Calu3 (cell line): ENCODE data around the gene CYS1. TPM values are rescaled to one million over a fixed set of nuclear protein-coding genes. Genes with fewer than 3 reads are reported as not detected.

Experiments used
- Bru-seq: library from RNA; stranded (reverse); fragments of 400-500 nt; gene quantifications from one replicate; lab custom pipeline; 2021; lab: Mats Ljungman, UMichigan
- BruChase-seq, 2 experiments: library from RNA; stranded (reverse); fragments of 400-500 nt; gene quantifications; one replicate each; lab custom pipeline; 2021; lab: Mats Ljungman, UMichigan
- BruUV-seq: library from RNA; stranded (reverse); fragments of 400-500 nt; replicated peaks from 2 replicates; lab custom pipeline; 2021; lab: Mats Ljungman, UMichigan
- CTCF ChIA-PET: fragments of 300-600 bp; sonication (Branson Sonifier 250); formaldehyde crosslinking; loops from one replicate; lab custom pipeline; 2022; ENCODE audit warnings: antibody characterized with exemption; lab: Charles Lee
- DNase-seq: peaks from one replicate; pipeline ENCODE4 v3.0.0; 2022
- H3K27ac Mint-ChIP-seq: one replicate; pipeline ENCODE4 v1.8.0; 2022; ENCODE audit warnings: mixed read lengths; ENCODE audit not compliant: unreplicated experiment
- H3K27me3 Mint-ChIP-seq: one replicate; pipeline ENCODE4 v1.8.0; 2022; ENCODE audit warnings: mixed read lengths; ENCODE audit not compliant: unreplicated experiment
- H3K36me3 Mint-ChIP-seq: one replicate; pipeline ENCODE4 v1.8.0; 2022; ENCODE audit warnings: mild to moderate bottlenecking, moderate library complexity, mixed read lengths; ENCODE audit not compliant: insufficient read depth, unreplicated experiment
- H3K4me1 Mint-ChIP-seq: one replicate; pipeline ENCODE4 v1.8.0; 2022; ENCODE audit warnings: mild to moderate bottlenecking, low read depth, mixed read lengths; ENCODE audit not compliant: unreplicated experiment
- H3K4me3 Mint-ChIP-seq: one replicate; pipeline ENCODE4 v1.8.0; 2022; ENCODE audit warnings: mild to moderate bottlenecking, low read depth, moderate library complexity, mixed read lengths; ENCODE audit not compliant: unreplicated experiment
- H3K9me3 Mint-ChIP-seq: one replicate; pipeline ENCODE4 v1.8.0; 2022; ENCODE audit warnings: low read depth, mixed read lengths; ENCODE audit not compliant: unreplicated experiment
- intact Hi-C: fragments of 100-400 bp; cut with micrococcal nuclease; formaldehyde crosslinking; loops from one replicate; pipeline ENCODE4 v1.10.0; 2022; ENCODE audit not compliant: unreplicated experiment
- long read RNA-seq: library from polyadenylated mRNA; stranded (forward); transcript quantifications from one replicate; pipeline ENCODE4 v2.0.0, GENCODE V29; 2022
- total RNA-seq: library from RNA; stranded (reverse); gene quantifications from 2 replicates; pipeline ENCODE4 v1.2.3, GENCODE V29; 2022
- TF ChIP-seq, protein P1 (sequence below): fragments of 200-600 bp; IDR thresholded peaks from one replicate; pipeline ENCODE4 v1.8.0; 2022; ENCODE audit warnings: antibody characterized with exemption; ENCODE audit not compliant: unreplicated experiment

Gene CYS1, protein sequence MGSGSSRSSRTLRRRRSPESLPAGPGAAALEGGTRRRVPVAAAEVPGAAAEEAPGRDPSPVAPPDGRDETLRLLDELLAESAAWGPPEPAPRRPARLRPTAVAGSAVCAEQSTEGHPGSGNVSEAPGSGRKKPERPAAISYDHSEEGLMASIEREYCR
- 4.8 and 10.0 TPM in 2 replicates for total RNA-seq
- percentile 44 among the genes with signal in this experiment for Bru-seq, nascent RNA
- BruChase-seq, experiment 1, labeled RNA remaining after a 6-hour chase = percentile 41 among the genes with signal in this experiment
- BruChase-seq, experiment 2, labeled RNA remaining after a 2-hour chase = percentile 42 among the genes with signal in this experiment
- long read RNA-seq, transcript CYS1-201 (3 exons, 2,738 nt) = major isoform, 31 of 35 reads
- long read RNA-seq, partial matches to known transcripts = 0 of 35 reads
- long read RNA-seq, other reads (novel, unspliced or antisense) = 4 of 35 reads

DNA sequence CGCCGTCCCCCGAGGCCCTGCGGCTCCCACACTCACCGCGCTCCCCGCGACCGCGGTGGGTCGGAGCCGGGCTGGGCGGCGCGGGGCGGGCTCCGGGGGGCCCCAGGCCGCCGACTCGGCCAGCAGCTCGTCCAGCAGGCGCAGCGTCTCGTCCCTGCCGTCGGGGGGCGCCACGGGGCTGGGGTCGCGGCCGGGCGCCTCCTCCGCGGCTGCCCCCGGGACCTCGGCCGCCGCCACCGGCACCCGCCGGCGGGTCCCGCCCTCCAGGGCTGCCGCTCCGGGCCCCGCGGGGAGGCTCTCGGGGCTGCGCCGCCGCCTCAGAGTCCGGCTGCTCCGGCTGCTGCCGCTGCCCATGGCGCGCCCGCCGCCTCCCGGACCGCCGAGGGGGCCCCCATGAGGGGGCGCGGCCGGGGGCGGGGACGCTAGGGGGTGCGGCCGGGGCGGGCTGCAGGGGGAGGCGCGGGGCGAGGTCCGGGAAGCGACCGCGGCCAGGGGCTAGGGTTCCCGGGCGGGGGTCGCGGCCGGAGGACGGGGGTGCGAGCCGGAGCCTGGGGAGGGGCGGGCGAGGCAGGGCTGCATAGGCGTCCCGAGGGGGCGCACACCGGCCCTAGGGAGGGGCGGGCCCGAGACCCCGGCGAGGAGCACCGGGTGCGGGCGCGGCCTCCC, at the start of gene CYS1:
Gene CYS1, minus strand, starts transcription at position 542 of the 666 bp plus-strand sequence. Its CDS starts 188 bp downstream, at position 354.
- H3K27ac Mint-ChIP-seq = peak within 1 kb of the TSS; percentile 42
- no peaks in the 10 kb centered on the region for H3K9me3 Mint-ChIP-seq
- intact Hi-C loops = loop anchor here (10.0 kb wide), 1 partner anchor 585 kb away; no protein-coding TSS in a partner anchor
- peak; percentile 76 for DNase-seq
- BruUV-seq = no TSS peak
- H3K4me1 Mint-ChIP-seq = peaks cover 31% of the 10 kb centered on the region
- peaks cover 89% of the 10 kb centered on the region for H3K27me3 Mint-ChIP-seq
- TF ChIP-seq, protein P1, sequence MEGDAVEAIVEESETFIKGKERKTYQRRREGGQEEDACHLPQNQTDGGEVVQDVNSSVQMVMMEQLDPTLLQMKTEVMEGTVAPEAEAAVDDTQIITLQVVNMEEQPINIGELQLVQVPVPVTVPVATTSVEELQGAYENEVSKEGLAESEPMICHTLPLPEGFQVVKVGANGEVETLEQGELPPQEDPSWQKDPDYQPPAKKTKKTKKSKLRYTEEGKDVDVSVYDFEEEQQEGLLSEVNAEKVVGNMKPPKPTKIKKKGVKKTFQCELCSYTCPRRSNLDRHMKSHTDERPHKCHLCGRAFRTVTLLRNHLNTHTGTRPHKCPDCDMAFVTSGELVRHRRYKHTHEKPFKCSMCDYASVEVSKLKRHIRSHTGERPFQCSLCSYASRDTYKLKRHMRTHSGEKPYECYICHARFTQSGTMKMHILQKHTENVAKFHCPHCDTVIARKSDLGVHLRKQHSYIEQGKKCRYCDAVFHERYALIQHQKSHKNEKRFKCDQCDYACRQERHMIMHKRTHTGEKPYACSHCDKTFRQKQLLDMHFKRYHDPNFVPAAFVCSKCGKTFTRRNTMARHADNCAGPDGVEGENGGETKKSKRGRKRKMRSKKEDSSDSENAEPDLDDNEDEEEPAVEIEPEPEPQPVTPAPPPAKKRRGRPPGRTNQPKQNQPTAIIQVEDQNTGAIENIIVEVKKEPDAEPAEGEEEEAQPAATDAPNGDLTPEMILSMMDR = no peak
- CTCF ChIA-PET = interaction anchor here (0.9 to 1.0 kb wide), 2 partner anchors 10 to 17 kb away, joined by 3 to 4 read pairs; no protein-coding TSS in a partner anchor
- peaks cover 4% of the 10 kb centered on the region for H3K36me3 Mint-ChIP-seq
- H3K4me3 Mint-ChIP-seq = peak within 1 kb of the TSS; percentile 66

DNA sequence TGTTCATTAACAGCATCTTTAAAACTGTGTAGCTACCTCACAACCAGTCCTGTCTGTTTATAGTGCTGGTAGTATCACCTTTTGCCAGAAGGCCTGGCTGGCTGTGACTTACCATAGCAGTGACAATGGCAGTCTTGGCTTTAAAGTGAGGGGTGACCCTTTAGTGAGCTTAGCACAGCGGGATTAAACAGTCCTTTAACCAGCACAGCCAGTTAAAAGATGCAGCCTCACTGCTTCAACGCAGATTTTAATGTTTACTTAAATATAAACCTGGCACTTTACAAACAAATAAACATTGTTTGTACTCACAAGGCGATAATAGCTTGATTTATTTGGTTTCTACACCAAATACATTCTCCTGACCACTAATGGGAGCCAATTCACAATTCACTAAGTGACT, 49.3 kb upstream of the CYS1 start:
- TF ChIP-seq, protein P1 = no peak
- intact Hi-C loops = loop anchor here (5.0 kb wide), 1 partner anchor 278 kb away; no protein-coding TSS in a partner anchor
- CTCF ChIA-PET = no interaction called here
- DNase-seq = no peak
- Mint-ChIP-seq H3K4me1 (peaks cover 42% of the 10 kb centered on the region), H3K9me3 (no peaks in the 10 kb centered on the region), H3K27ac (no peak overlapping the region), H3K27me3 (no peaks in the 10 kb centered on the region), H3K36me3 (peaks cover 38% of the 10 kb centered on the region), H3K4me3 (no peak overlapping the region)
- BruUV-seq = no TSS peak

DNA sequence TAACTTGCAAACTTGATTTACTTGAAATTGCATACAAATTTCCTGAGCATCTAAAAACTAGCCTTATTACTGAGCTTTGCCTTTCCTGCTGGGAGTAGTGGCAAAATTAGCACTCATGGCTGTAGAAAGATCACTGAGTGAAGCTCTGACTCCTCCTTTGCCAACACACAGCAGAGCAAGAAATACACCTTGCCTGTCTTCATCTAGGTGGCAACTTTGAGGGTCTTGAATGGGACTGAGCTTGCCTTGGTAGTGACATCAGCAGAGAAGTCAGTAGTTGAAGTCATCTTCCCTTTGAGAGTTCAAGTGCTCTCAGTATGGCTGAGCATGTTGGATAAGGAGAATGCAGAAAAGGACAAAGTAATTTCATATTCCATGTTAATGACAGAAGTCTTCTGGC, 48.2 kb upstream of the CYS1 start:
- no TSS peak for BruUV-seq
- Mint-ChIP-seq H3K4me3 (no peak overlapping the region), H3K9me3 (no peaks in the 10 kb centered on the region), H3K27me3 (no peaks in the 10 kb centered on the region), H3K27ac (no peak overlapping the region), H3K4me1 (peaks cover 47% of the 10 kb centered on the region), H3K36me3 (peaks cover 48% of the 10 kb centered on the region)
- TF ChIP-seq, protein P1 = no peak
- no peak for DNase-seq
- CTCF ChIA-PET = interaction anchor here (1.0 kb wide), 1 partner anchor 281 kb away, joined by 4 read pairs; no protein-coding TSS in a partner anchor
- intact Hi-C loops = loop anchor here (5.0 kb wide), 1 partner anchor 279 kb away; no protein-coding TSS in a partner anchor

DNA sequence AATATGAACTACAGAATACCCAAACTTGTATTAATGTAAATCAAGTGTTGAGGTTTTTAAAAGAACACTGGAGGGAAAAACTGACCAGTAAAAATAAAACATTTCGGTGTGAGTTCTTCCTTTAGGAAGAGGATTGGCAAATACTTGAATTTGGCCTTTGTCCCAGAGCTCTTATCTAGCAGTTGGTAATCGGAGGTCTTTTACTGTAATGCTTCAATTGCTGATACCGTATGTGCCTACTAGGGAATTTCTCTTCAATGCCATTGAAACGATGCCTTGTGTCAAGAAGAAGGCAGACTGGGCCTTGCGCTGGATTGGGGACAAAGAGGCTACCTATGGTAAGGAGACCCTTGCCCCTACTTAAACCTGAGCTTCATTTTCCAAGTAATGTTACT, 46.4 kb upstream of the CYS1 start:
- DNase-seq = no peak
- Mint-ChIP-seq H3K4me3 (no peak overlapping the region), H3K4me1 (peaks cover 38% of the 10 kb centered on the region), H3K9me3 (no peaks in the 10 kb centered on the region), H3K27me3 (no peaks in the 10 kb centered on the region), H3K27ac (no peak overlapping the region), H3K36me3 (peaks cover 66% of the 10 kb centered on the region)
- TF ChIP-seq, protein P1 = no peak
- no TSS peak for BruUV-seq
- intact Hi-C loops = loop anchor here (5.0 kb wide), 1 partner anchor 281 kb away; no protein-coding TSS in a partner anchor
- CTCF ChIA-PET = interaction anchor here (1.0 to 3.9 kb wide), 3 partner anchors 54 to 309 kb away, joined by 9 to 35 read pairs (median 21); no protein-coding TSS in a partner anchor
